Ovary (tissue), 3 donors: ENCODE measurements around the gene UPK3A.

Experiments
- POLR2A ChIP-seq: fragments of 450-650 bp; IDR thresholded peaks from one replicate; pipeline ENCODE4 v1.6.1; 2017; ENCODE audit warnings: antibody characterized with exemption, mild to moderate bottlenecking, moderate library complexity
- TF ChIP-seq, protein P1 (sequence below), 3 donors: fragments of 450-650 bp in 2 of 3; fragments of 200-600 bp in 1 of 3; IDR thresholded peaks; one replicate each; pipeline versions ENCODE4 v1.5.1 to v1.8.0; 2016 to 2022; ENCODE audit warnings: antibody characterized with exemption in 3 of 3, mild to moderate bottlenecking in 1 of 3
- donor health status: DM: no; HTN: no; CAD: no.

DNA sequence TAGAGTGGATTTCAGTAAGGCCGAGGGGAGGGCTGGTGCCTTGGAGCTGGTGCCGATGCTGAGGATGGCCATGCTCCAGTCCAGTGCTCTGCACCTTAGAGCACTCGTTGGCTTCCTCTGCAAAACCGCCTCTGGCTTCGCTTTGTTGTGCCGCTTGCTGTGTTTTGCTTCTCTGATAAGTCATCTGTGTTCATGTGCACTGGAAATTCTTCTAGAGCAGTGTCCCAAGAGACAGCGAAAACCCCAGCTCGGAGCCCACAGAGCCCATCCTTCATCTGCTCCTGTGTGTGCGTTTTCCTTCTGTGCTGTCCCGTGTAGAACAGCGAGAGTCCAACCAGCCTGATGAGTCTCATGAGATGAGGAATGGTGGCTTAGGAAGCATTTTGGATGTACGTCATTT is 37.1 kb downstream of the UPK3A start:
- TF ChIP-seq, protein P1, sequence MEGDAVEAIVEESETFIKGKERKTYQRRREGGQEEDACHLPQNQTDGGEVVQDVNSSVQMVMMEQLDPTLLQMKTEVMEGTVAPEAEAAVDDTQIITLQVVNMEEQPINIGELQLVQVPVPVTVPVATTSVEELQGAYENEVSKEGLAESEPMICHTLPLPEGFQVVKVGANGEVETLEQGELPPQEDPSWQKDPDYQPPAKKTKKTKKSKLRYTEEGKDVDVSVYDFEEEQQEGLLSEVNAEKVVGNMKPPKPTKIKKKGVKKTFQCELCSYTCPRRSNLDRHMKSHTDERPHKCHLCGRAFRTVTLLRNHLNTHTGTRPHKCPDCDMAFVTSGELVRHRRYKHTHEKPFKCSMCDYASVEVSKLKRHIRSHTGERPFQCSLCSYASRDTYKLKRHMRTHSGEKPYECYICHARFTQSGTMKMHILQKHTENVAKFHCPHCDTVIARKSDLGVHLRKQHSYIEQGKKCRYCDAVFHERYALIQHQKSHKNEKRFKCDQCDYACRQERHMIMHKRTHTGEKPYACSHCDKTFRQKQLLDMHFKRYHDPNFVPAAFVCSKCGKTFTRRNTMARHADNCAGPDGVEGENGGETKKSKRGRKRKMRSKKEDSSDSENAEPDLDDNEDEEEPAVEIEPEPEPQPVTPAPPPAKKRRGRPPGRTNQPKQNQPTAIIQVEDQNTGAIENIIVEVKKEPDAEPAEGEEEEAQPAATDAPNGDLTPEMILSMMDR (IDR thresholded peaks at IDR 0.05), result no peak
- TF ChIP-seq POLR2A, result no peak
